GM12878 (cell line): ENCODE results near the gene RFC1.

Experiments
- ATF2 ChIP-seq: IDR thresholded peaks from 2 replicates; pipeline ENCODE4 v1.6.1; 2012; ENCODE audit warnings: low read length, inconsistent platforms
- CEBPB ChIP-seq, 2 experiments: fragments of 150-350 bp in 1 of 2; IDR thresholded peaks; 2 replicates each; pipeline ENCODE4 v1.6.1; 2012 to 2014; ENCODE audit warnings: low read depth in 2 of 2, low read length in 2 of 2, borderline replicate concordance in 1 of 2, inconsistent platforms in 1 of 2
- CTCF ChIP-seq, 3 experiments: IDR thresholded peaks in 2 of 3; conservative IDR thresholded peaks in 1 of 3; 2 replicates each; pipeline ENCODE4 v1.5.1; 2011; ENCODE audit warnings: low read depth in 3 of 3, low read length in 3 of 3, mild to moderate bottlenecking in 3 of 3, control low read depth in 2 of 3, moderate library complexity in 2 of 3, inconsistent platforms in 1 of 3, mixed read lengths in 1 of 3; ENCODE audit not compliant: control insufficient read depth in 2 of 3, insufficient read depth in 1 of 3; ENCODE audit errors: extremely low read depth in 1 of 3
- EP300 ChIP-seq, 2 experiments: fragments of 150-350 bp in 1 of 2; IDR thresholded peaks; 2 replicates each; pipeline ENCODE4 v1.6.1; 2011 to 2012; ENCODE audit warnings: low read depth in 2 of 2, low read length in 2 of 2, borderline replicate concordance in 1 of 2, improper control_type of control experiment in 1 of 2, inconsistent platforms in 1 of 2; ENCODE audit not compliant: control insufficient read depth in 1 of 2
- EZH2 ChIP-seq: IDR thresholded peaks from 2 replicates; pipeline ENCODE4 v1.6.1; 2012; ENCODE audit warnings: low read depth, mild to moderate bottlenecking, control low read depth, inconsistent platforms, low read length, borderline replicate concordance; ENCODE audit not compliant: control insufficient read depth
- KDM1A ChIP-seq: fragments of 200-600 bp; sonication (generic); IDR thresholded peaks from 2 replicates; pipeline ENCODE4 v1.6.1; 2016; ENCODE audit warnings: borderline replicate concordance
- MEF2A ChIP-seq: IDR thresholded peaks from 2 replicates; pipeline ENCODE4 v1.6.1; 2011; ENCODE audit warnings: low read depth, mild to moderate bottlenecking, low read length, moderate library complexity; ENCODE audit not compliant: insufficient read depth
- NR2C2 ChIP-seq: IDR thresholded peaks from 2 replicates; pipeline ENCODE4 v1.6.1; 2011; ENCODE audit warnings: borderline replicate concordance, low read depth; ENCODE audit not compliant: control insufficient read depth, insufficient read length
- POLR2A ChIP-seq: IDR thresholded peaks from 2 replicates; pipeline ENCODE4 v1.6.1; 2011; ENCODE audit warnings: low read depth, mild to moderate bottlenecking, low read length
- SIN3A ChIP-seq: IDR thresholded peaks from 2 replicates; pipeline ENCODE4 v1.6.1; 2012; ENCODE audit warnings: low read depth, low read length, improper control_type of control experiment
- SPI1 ChIP-seq: IDR thresholded peaks from 2 replicates; pipeline ENCODE4 v1.6.1; 2011; ENCODE audit warnings: low read depth, mild to moderate bottlenecking, low read length, moderate library complexity, borderline replicate concordance; ENCODE audit not compliant: insufficient read depth
- SRF ChIP-seq, 2 experiments: IDR thresholded peaks; 2 replicates each; pipeline ENCODE4 v1.6.1; 2011; ENCODE audit warnings: low read depth in 2 of 2, low read length in 2 of 2, mild to moderate bottlenecking in 1 of 2, moderate library complexity in 1 of 2
- TF ChIP-seq, protein P1 (sequence below): fragments of 450-650 bp; IDR thresholded peaks from 2 replicates; pipeline ENCODE4 v1.6.1; 2016; ENCODE audit warnings: mild to moderate bottlenecking
- TF ChIP-seq, protein P2 (sequence below): IDR thresholded peaks from 2 replicates; pipeline ENCODE4 v1.6.1; 2011; ENCODE audit warnings: borderline replicate concordance, low read depth, mild to moderate bottlenecking, moderate library complexity, mixed read lengths, low read length; ENCODE audit not compliant: insufficient read depth; ENCODE audit errors: extremely low read length

- TF ChIP-seq KDM1A = no peak
- TF ChIP-seq EP300 (IDR thresholded peaks at IDR 0.05; ENCODE audit: borderline replicate concordance in 1 of 2, control insufficient read depth in 1 of 2, low read depth in 2 of 2, low read length in 2 of 2) = no peak
- TF ChIP-seq SIN3A = no peak
- no peak for TF ChIP-seq CEBPB (IDR thresholded peaks at IDR 0.05; ENCODE audit: borderline replicate concordance in 1 of 2, low read depth in 2 of 2, low read length in 2 of 2)
- TF ChIP-seq ATF2 = no peak
- TF ChIP-seq, protein P1, sequence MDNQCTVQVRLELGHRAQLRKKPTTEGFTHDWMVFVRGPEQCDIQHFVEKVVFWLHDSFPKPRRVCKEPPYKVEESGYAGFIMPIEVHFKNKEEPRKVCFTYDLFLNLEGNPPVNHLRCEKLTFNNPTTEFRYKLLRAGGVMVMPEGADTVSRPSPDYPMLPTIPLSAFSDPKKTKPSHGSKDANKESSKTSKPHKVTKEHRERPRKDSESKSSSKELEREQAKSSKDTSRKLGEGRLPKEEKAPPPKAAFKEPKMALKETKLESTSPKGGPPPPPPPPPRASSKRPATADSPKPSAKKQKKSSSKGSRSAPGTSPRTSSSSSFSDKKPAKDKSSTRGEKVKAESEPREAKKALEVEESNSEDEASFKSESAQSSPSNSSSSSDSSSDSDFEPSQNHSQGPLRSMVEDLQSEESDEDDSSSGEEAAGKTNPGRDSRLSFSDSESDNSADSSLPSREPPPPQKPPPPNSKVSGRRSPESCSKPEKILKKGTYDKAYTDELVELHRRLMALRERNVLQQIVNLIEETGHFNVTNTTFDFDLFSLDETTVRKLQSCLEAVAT = no peak
- TF ChIP-seq NR2C2 = no peak
- no peak for TF ChIP-seq EZH2
- TF ChIP-seq SRF (IDR thresholded peaks at IDR 0.05; ENCODE audit: low read depth in 2 of 2, low read length in 2 of 2) = no peak
- no peak for TF ChIP-seq POLR2A
- TF ChIP-seq SPI1 = no peak
- TF ChIP-seq, protein P2, sequence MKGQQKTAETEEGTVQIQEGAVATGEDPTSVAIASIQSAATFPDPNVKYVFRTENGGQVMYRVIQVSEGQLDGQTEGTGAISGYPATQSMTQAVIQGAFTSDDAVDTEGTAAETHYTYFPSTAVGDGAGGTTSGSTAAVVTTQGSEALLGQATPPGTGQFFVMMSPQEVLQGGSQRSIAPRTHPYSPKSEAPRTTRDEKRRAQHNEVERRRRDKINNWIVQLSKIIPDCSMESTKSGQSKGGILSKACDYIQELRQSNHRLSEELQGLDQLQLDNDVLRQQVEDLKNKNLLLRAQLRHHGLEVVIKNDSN = no peak
- TF ChIP-seq CTCF (IDR thresholded peaks at IDR 0.05 in 2 of 3, conservative IDR thresholded peaks at IDR 0.05 in 1 of 3; ENCODE audit: control insufficient read depth in 2 of 3, extremely low read depth in 1 of 3, insufficient read depth in 1 of 3, low read depth in 3 of 3, low read length in 3 of 3) = no peak
- TF ChIP-seq MEF2A = no peak
Observed at GRCh38 chr4:39330353-39330752, 35.8 kb downstream of the RFC1 start.
